ENCODE data around the gene ATP5F1E. TPM values are rescaled to one million over a fixed set of nuclear protein-coding genes. Genes with fewer than 3 reads are reported as not detected.

The ATP5F1E gene
- total RNA-seq, 1 donor from 2014 or later: 17.1 TPM

- FAIRE-seq: no peak
- no peak for TF ChIP-seq CTCF (IDR thresholded peaks at IDR 0.05; ENCODE audit: insufficient read depth, low read length, severe bottlenecking)
- peaks cover 15% of the 10 kb centered on the region for H3K36me3 ChIP-seq (ENCODE audit: control insufficient read depth, insufficient read depth, low read length)
- no peaks in the 10 kb centered on the region for H3K27me3 ChIP-seq (ENCODE audit: control insufficient read depth, insufficient read depth, low read length)
- no peak overlapping the region for H3K4me3 ChIP-seq (ENCODE audit: low read depth, low read length)
- DNase-seq (ENCODE audit: low read depth): no peak
Measured at GRCh38 chr20:59037386-59037785, 5.3 kb upstream of the ATP5F1E start.

GRCh38 chr20:59035381-59035780 lies 3.2 kb upstream of the ATP5F1E start:
- no peak overlapping the region for H3K4me3 ChIP-seq (ENCODE audit: low read depth, low read length)
- peaks cover 15% of the 10 kb centered on the region for H3K36me3 ChIP-seq (ENCODE audit: control insufficient read depth, insufficient read depth, low read length)
- no peaks in the 10 kb centered on the region for H3K27me3 ChIP-seq (ENCODE audit: control insufficient read depth, insufficient read depth, low read length)
- DNase-seq (ENCODE audit: low read depth) (no peak), FAIRE-seq (no peak)
- TF ChIP-seq CTCF (IDR thresholded peaks at IDR 0.05; ENCODE audit: insufficient read depth, low read length, severe bottlenecking): no peak

GRCh38 chr20:59033616-59034165 lies 1.6 kb upstream of the ATP5F1E start:
- no peak for TF ChIP-seq CTCF (IDR thresholded peaks at IDR 0.05; ENCODE audit: insufficient read depth, low read length, severe bottlenecking)
- DNase-seq (ENCODE audit: low read depth) (no peak), FAIRE-seq (no peak)

GRCh38 chr20:59033093-59033492 lies 958 bp upstream of the ATP5F1E start:
- peaks cover 15% of the 10 kb centered on the region for H3K36me3 ChIP-seq (ENCODE audit: control insufficient read depth, insufficient read depth, low read length)
- no peak for FAIRE-seq
- no peaks in the 10 kb centered on the region for H3K27me3 ChIP-seq (ENCODE audit: control insufficient read depth, insufficient read depth, low read length)
- peak overlapping the region; percentile 89 for H3K4me3 ChIP-seq (ENCODE audit: low read depth, low read length)
- no peak for DNase-seq (ENCODE audit: low read depth)
- no peak for TF ChIP-seq CTCF (IDR thresholded peaks at IDR 0.05; ENCODE audit: insufficient read depth, low read length, severe bottlenecking)

More at GRCh38 chr20:59033616-59034165, 1.6 kb upstream of the ATP5F1E start:
- Histone ChIP-seq H3K4me3 (ENCODE audit: low read depth, low read length) (no peak overlapping the region), H3K27me3 (ENCODE audit: control insufficient read depth, insufficient read depth, low read length) (no peaks in the 10 kb centered on the region), H3K36me3 (ENCODE audit: control insufficient read depth, insufficient read depth, low read length) (peaks cover 15% of the 10 kb centered on the region)

GRCh38 chr20:59032713-59033059 lies 551 bp upstream of the ATP5F1E start:
- H3K36me3 ChIP-seq (ENCODE audit: control insufficient read depth, insufficient read depth, low read length): peaks cover 17% of the 10 kb centered on the region
- H3K27me3 ChIP-seq (ENCODE audit: control insufficient read depth, insufficient read depth, low read length): no peaks in the 10 kb centered on the region
- no peak for DNase-seq (ENCODE audit: low read depth)
- peak; percentile 2 for TF ChIP-seq CTCF (IDR thresholded peaks at IDR 0.05; ENCODE audit: insufficient read depth, low read length, severe bottlenecking)
- H3K4me3 ChIP-seq (ENCODE audit: low read depth, low read length): peak overlapping the region; percentile 89
- no peak for FAIRE-seq

- Histone ChIP-seq H3K27me3 (ENCODE audit: control insufficient read depth, insufficient read depth, low read length) (no peaks in the 10 kb centered on the region), H3K4me3 (ENCODE audit: low read depth, low read length) (peak overlapping the region; percentile 89), H3K36me3 (ENCODE audit: control insufficient read depth, insufficient read depth, low read length) (peaks cover 12% of the 10 kb centered on the region)
- no peak for TF ChIP-seq CTCF (IDR thresholded peaks at IDR 0.05; ENCODE audit: insufficient read depth, low read length, severe bottlenecking)
- DNase-seq (ENCODE audit: low read depth) (no peak), FAIRE-seq (no peak)
Measured at GRCh38 chr20:59031564-59032022, 542 bp downstream of the ATP5F1E start.
